VCaP (cell line): ENCODE measurements around the gene NEURL3.

ENCODE experiments used
- H3K27ac ChIP-seq: fragments of 450-650 bp; 2 replicates; pipeline ENCODE4 v1.5.1; 2017
- CTCF ChIP-seq: fragments of 450-650 bp; conservative IDR thresholded peaks from 2 replicates; pipeline ENCODE4 v1.5.1; 2017; ENCODE audit warnings: mild to moderate bottlenecking, moderate library complexity

NEURL3 gene

GRCh38 chr2:96494188-96494587, 11.0 kb downstream of the NEURL3 start:
- no peak for TF ChIP-seq CTCF
- no peak overlapping the region for H3K27ac ChIP-seq

GRCh38 chr2:96493072-96493471, 12.1 kb downstream of the NEURL3 start:
- no peak overlapping the region for H3K27ac ChIP-seq
- TF ChIP-seq CTCF, result no peak

- no peak overlapping the region for H3K27ac ChIP-seq
- TF ChIP-seq CTCF, result no peak
These were observed 13.2 kb downstream of the NEURL3 start for GRCh38 chr2:96491860-96492497.

- no peak overlapping the region for H3K27ac ChIP-seq
- TF ChIP-seq CTCF, result no peak
These were observed 15.5 kb downstream of the NEURL3 start for GRCh38 chr2:96489663-96490062.

GRCh38 chr2:96489261-96489660, 15.9 kb downstream of the NEURL3 start:
- no peak for TF ChIP-seq CTCF
- H3K27ac ChIP-seq, result no peak overlapping the region

GRCh38 chr2:96486696-96487095, 18.5 kb downstream of the NEURL3 start:
- TF ChIP-seq CTCF, result no peak
- H3K27ac ChIP-seq, result no peak overlapping the region

- H3K27ac ChIP-seq, result no peak overlapping the region
- TF ChIP-seq CTCF, result no peak
These were observed 19.2 kb downstream of the NEURL3 start for GRCh38 chr2:96485751-96486651.
